A549 (cell line): ENCODE results near the gene KCNA1. TPM values are rescaled to one million over a fixed set of nuclear protein-coding genes. Genes with fewer than 3 reads are reported as not detected.

Source experiments
- ATAC-seq, 2 experiments: fragments of 200-7000 bp in 1 of 2; fragments of >200 bp in 1 of 2; cut with Nextera tagmentation in 1 of 2; cut with Tn5 transposase in 1 of 2; 3 replicates each; pipeline versions ENCODE4 v1.8.0 to v1.9.1; 2018 to 2020; ENCODE audit warnings: mild to moderate bottlenecking in 1 of 2, moderate library complexity in 1 of 2
- CTCF ChIA-PET: fragments of 300-600 bp; sonication (Branson Sonifier 250); formaldehyde crosslinking; extraction: SDS; loops from one replicate; lab custom pipeline; 2021; ENCODE audit warnings: antibody characterized with exemption, inconsistent platforms; lab: Yijun Ruan, JAX
- POLR2A ChIA-PET: fragments of 350-600 bp; formaldehyde crosslinking; extraction: SDS; loops from one replicate; lab custom pipeline; 2021; ENCODE audit warnings: antibody characterized with exemption, inconsistent platforms; lab: Yijun Ruan, JAX
- DNase-seq, 2 experiments: peaks; one replicate each; pipeline versions ENCODE4 v3.0.0 to v3.0.0-alpha.2; 2011 to 2016; ENCODE audit warnings: low read depth in 1 of 2, low spot score in 1 of 2
- FAIRE-seq: peaks from 2 replicates; lab custom pipeline; 2011; peaks lifted over from hg19 to GRCh38; lab: Jason Lieb, UNC
- H3K27ac ChIP-seq, 2 experiments: fragments of >200 bp; sonication (Bioruptor Twin); formaldehyde crosslinking; 3 replicates each; pipeline ENCODE4 v1.5.1; 2016 to 2017
- H3K4me1 ChIP-seq: fragments of >200 bp; sonication (Bioruptor Twin); formaldehyde crosslinking; 3 replicates; pipeline ENCODE4 v1.6.1; 2016
- H3K4me2 ChIP-seq: fragments of >200 bp; sonication (Bioruptor Twin); formaldehyde crosslinking; 3 replicates; pipeline ENCODE4 v1.6.1; 2016
- H3K4me3 ChIP-seq: fragments of >200 bp; sonication (Bioruptor Twin); formaldehyde crosslinking; 3 replicates; pipeline ENCODE4 v1.5.1; 2016
- H3K9me3 ChIP-seq: fragments of >200 bp; sonication (Bioruptor Twin); formaldehyde crosslinking; 3 replicates; pipeline ENCODE4 v1.6.1; 2016
- CBX8 ChIP-seq: fragments of 200-600 bp; sonication (generic); IDR thresholded peaks from 2 replicates; pipeline ENCODE4 v1.6.1; 2016
- CEBPB ChIP-seq, 2 experiments: fragments of >200 bp in 1 of 2; sonication (Bioruptor Twin) in 1 of 2; formaldehyde crosslinking in 1 of 2; IDR thresholded peaks; 2 replicates each; pipeline ENCODE4 v1.6.1; 2012 to 2016
- EHF ChIP-seq: fragments of 250-450 bp; sonication (Bioruptor Pico); IDR thresholded peaks from 2 replicates; pipeline ENCODE4 v1.5.0; 2020; ENCODE audit warnings: mild to moderate bottlenecking
- EP300 ChIP-seq, 2 experiments: fragments of >200 bp; sonication (Bioruptor Twin); formaldehyde crosslinking; IDR thresholded peaks; 2 replicates in 1 of 2; 3 replicates in 1 of 2; pipeline ENCODE4 v1.6.1; 2016 to 2017
- FOSB ChIP-seq: fragments of 250-450 bp; sonication (Bioruptor Pico); IDR thresholded peaks from 2 replicates; pipeline ENCODE4 v1.5.0; 2020; ENCODE audit warnings: mild to moderate bottlenecking, moderate library complexity
- HOXB5 ChIP-seq: fragments of 250-450 bp; sonication (Bioruptor Pico); IDR thresholded peaks from 2 replicates; pipeline ENCODE4 v1.5.0; 2020; ENCODE audit warnings: mild to moderate bottlenecking, moderate library complexity
- KDM5A ChIP-seq: fragments of 200-600 bp; sonication (generic); IDR thresholded peaks from 2 replicates; pipeline ENCODE4 v1.6.1; 2016; ENCODE audit warnings: antibody characterized with exemption, mild to moderate bottlenecking
- MYC ChIP-seq: IDR thresholded peaks from 2 replicates; pipeline ENCODE4 v1.6.1; 2012; ENCODE audit warnings: mild to moderate bottlenecking, inconsistent platforms, low read length, improper control_type of control experiment, borderline replicate concordance
- NFE2L2 ChIP-seq: fragments of 150-350 bp; conservative IDR thresholded peaks from 2 replicates; pipeline ENCODE4 v1.6.1; 2014; ENCODE audit warnings: low read length
- POLR2A ChIP-seq: IDR thresholded peaks from 2 replicates; pipeline ENCODE4 v1.6.1; 2012; ENCODE audit warnings: mild to moderate bottlenecking, low read length
- RARB ChIP-seq: fragments of 250-450 bp; sonication (Bioruptor Pico); IDR thresholded peaks from 2 replicates; pipeline ENCODE4 v1.8.0; 2021; ENCODE audit warnings: mild to moderate bottlenecking, moderate library complexity
- TP53 ChIP-seq: fragments of 250-450 bp; sonication (Bioruptor Pico); IDR thresholded peaks from 2 replicates; pipeline ENCODE4 v1.5.0; 2021; ENCODE audit warnings: mild to moderate bottlenecking, moderate library complexity
- ZC3H11A ChIP-seq: fragments of 450-650 bp; IDR thresholded peaks from 2 replicates; pipeline ENCODE4 v1.6.1; 2014; ENCODE audit warnings: antibody characterized with exemption, mild to moderate bottlenecking
- ZFP36 ChIP-seq: fragments of 450-650 bp; IDR thresholded peaks from 2 replicates; pipeline ENCODE4 v1.6.1; 2014; ENCODE audit warnings: borderline replicate concordance; ENCODE audit not compliant: partially characterized antibody
- WGBS: methylation state at CpG from one replicate; pipeline ENCODE4 v1.1.6; 2017; ENCODE audit errors: missing lambda C conversion rate; 5-methylcytosine and 5-hydroxymethylcytosine counted together
- polyA plus RNA-seq, 4 experiments: library from polyadenylated mRNA; depleted of rRNA in 3 of 4; stranded (reverse); fragments of >200 nt; fragmentation: RNase III in 1 of 4; extraction: RNeasy Plus Mini Kit Qiagen cat#74134 plus additional on column Dnase treatment in 1 of 4; gene quantifications; 2 replicates in 3 of 4; 3 replicates in 1 of 4; pipeline ENCODE4 v1.2.3, GENCODE V29; 2011 to 2017
- TF ChIP-seq, protein P1 (sequence below): fragments of >200 bp; sonication (Bioruptor Twin); formaldehyde crosslinking; IDR thresholded peaks from 2 replicates; pipeline ENCODE4 v1.6.1; 2016
- TF ChIP-seq, protein P2 (sequence below): fragments of >200 bp; sonication (Bioruptor Twin); formaldehyde crosslinking; IDR thresholded peaks from 3 replicates; pipeline ENCODE4 v1.6.1; 2016
- TF ChIP-seq, protein P3 (sequence below): IDR thresholded peaks from 2 replicates; pipeline ENCODE4 v1.6.1; 2012; ENCODE audit warnings: low read depth, borderline replicate concordance
- TF ChIP-seq, protein P4 (sequence below): fragments of 150-350 bp; IDR thresholded peaks from 2 replicates; pipeline ENCODE4 v1.6.1; 2014; ENCODE audit warnings: low read depth, mild to moderate bottlenecking, low read length

KCNA1 gene
- polyA plus RNA-seq, 2 of the 4 experiments (the other 2 are of a cell fraction) = not detected

DNA sequence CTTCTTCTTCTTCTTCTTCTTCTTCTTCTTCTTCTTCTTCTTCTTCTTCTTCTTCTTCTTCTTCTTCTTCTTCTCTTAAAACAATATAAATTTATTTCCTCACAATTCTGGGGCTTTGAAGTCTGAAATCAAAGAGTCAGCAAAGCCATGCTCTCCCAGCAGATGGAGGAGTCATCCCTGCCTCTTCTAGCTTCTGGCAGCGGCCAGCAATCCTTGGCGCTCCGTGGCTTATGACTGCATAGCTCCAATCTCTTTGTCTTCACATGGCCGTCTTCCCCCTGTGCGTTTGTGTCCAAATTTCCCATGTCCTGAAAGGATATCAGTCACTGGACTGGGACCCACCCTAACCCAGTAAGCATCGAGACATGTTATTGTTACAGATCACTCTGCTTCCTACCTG lies 22.9 kb downstream of the KCNA1 start:
- H3K4me2 ChIP-seq = no peak overlapping the region
- POLR2A ChIA-PET = no interaction called here
- FAIRE-seq (no peak), DNase-seq (no peak), ATAC-seq (no peak)
- CTCF ChIA-PET = interaction anchor here (0.9 to 1.5 kb wide), 2 partner anchors 74 to 77 kb away, joined by 3 read pairs; no protein-coding TSS in a partner anchor
- H3K4me3 ChIP-seq = no peak overlapping the region
- no peaks in the 10 kb centered on the region for H3K9me3 ChIP-seq
- H3K4me1 ChIP-seq = no peaks in the 10 kb centered on the region
- H3K27ac ChIP-seq = no peak overlapping the region
- 13% methylated on average over 6 of the region's 6 CpGs for WGBS
- no peak for TF ChIP-seq KDM5A
- no peak for TF ChIP-seq EP300 (IDR thresholded peaks at IDR 0.05)
- TF ChIP-seq CEBPB (IDR thresholded peaks at IDR 0.05) = no peak
- no peak for TF ChIP-seq ZFP36
- TF ChIP-seq POLR2A = no peak
- no peak for TF ChIP-seq MYC
- TF ChIP-seq, protein P1, sequence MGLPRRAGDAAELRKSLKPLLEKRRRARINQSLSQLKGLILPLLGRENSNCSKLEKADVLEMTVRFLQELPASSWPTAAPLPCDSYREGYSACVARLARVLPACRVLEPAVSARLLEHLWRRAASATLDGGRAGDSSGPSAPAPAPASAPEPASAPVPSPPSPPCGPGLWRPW = no peak
- TF ChIP-seq, all 56 proteins: peak for 0

DNA sequence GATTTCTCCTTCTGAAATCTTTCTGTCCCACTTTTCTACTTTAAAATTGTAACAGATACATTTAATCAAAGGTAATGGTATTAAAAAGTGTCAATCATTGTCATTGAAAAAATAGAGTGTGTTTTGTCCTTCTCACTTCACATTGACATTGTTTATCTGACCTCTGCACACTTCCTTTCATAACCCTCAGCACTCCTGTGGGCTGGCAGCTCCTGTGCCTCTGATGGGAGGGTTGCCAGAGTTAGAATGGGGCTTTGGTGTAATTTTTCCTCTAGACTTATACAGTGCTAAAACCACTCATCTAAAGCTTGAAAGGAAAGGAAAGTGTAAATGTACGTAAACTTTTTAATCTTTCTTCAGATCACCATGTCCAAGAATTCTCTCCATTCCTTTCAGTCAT lies 23.7 kb downstream of the KCNA1 start:
- 3% methylated on average over 1 of the region's 1 CpG for WGBS

DNA sequence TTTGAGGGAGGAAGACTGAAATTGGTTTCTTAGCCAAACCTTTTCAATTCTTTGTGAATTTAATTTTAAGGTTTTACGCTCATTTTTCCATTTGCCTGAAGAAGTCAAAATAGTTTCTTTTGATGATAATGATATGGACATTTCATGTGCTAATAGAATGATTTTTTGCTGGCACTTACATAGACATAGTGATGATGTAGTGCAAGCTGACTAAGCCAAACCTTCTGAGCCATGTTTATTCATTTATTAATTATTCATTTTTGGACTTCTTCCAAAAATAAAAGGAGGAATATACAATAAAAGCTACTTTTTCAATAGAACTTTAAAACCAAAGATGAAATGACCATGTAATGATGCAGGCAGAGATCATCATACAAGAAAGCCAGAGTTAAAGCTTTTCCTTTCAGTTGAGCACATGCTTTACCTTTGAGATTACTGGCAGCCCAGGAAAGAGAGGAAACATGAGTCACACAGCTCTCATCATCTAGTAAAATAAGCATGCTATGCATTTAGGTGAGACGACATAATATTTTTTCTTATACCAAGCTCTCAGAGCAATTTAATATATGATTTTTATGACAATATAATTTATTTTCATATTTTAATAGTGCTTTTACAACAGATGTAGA lies 24.8 kb downstream of the KCNA1 start:
- H3K4me2 ChIP-seq = no peak overlapping the region
- ATAC-seq (no peak), FAIRE-seq (no peak), DNase-seq (no peak)
- ChIA-PET POLR2A (no interaction called here), CTCF (interaction anchor here (0.7 to 2.1 kb wide), 2 partner anchors 8 to 41 kb away, joined by 3 to 5 read pairs; no protein-coding TSS in a partner anchor)
- no peaks in the 10 kb centered on the region for H3K4me1 ChIP-seq
- no peak overlapping the region for H3K4me3 ChIP-seq
- TF ChIP-seq RARB (CRISPR knock-in tag) (no peak), ZC3H11A (no peak), EHF (CRISPR knock-in tag) (no peak), CBX8 (no peak), HOXB5 (CRISPR knock-in tag) (no peak), FOSB (no peak), CEBPB (IDR thresholded peaks at IDR 0.05) (no peak), TP53 (CRISPR knock-in tag) (no peak), KDM5A (no peak), NFE2L2 (no peak), POLR2A (no peak)
- TF ChIP-seq, protein P1 = no peak
- TF ChIP-seq, protein P2, sequence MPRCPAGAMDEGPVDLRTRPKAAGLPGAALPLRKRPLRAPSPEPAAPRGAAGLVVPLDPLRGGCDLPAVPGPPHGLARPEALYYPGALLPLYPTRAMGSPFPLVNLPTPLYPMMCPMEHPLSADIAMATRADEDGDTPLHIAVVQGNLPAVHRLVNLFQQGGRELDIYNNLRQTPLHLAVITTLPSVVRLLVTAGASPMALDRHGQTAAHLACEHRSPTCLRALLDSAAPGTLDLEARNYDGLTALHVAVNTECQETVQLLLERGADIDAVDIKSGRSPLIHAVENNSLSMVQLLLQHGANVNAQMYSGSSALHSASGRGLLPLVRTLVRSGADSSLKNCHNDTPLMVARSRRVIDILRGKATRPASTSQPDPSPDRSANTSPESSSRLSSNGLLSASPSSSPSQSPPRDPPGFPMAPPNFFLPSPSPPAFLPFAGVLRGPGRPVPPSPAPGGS = no peak
- TF ChIP-seq, protein P3, sequence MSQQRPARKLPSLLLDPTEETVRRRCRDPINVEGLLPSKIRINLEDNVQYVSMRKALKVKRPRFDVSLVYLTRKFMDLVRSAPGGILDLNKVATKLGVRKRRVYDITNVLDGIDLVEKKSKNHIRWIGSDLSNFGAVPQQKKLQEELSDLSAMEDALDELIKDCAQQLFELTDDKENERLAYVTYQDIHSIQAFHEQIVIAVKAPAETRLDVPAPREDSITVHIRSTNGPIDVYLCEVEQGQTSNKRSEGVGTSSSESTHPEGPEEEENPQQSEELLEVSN = no peak
- WGBS = 19% methylated on average over 2 of the region's 2 CpGs
- H3K9me3 ChIP-seq = no peaks in the 10 kb centered on the region
- no peak overlapping the region for H3K27ac ChIP-seq

More for the DNA sequence above, 23.7 kb downstream of the KCNA1 start:
- Histone ChIP-seq H3K9me3 (no peaks in the 10 kb centered on the region), H3K4me3 (no peak overlapping the region), H3K27ac (no peak overlapping the region), H3K4me2 (no peak overlapping the region), H3K4me1 (no peaks in the 10 kb centered on the region)
- ChIA-PET POLR2A (no interaction called here), CTCF (no interaction called here)
- ATAC-seq (no peak), DNase-seq (no peak), FAIRE-seq (no peak)
- TF ChIP-seq, protein P4, sequence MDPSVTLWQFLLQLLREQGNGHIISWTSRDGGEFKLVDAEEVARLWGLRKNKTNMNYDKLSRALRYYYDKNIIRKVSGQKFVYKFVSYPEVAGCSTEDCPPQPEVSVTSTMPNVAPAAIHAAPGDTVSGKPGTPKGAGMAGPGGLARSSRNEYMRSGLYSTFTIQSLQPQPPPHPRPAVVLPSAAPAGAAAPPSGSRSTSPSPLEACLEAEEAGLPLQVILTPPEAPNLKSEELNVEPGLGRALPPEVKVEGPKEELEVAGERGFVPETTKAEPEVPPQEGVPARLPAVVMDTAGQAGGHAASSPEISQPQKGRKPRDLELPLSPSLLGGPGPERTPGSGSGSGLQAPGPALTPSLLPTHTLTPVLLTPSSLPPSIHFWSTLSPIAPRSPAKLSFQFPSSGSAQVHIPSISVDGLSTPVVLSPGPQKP = no peak
- no peak for TF ChIP-seq FOSB
